ENCODE results near the gene PARD3. TPM values are rescaled to one million over a fixed set of nuclear protein-coding genes. Genes with fewer than 3 reads are reported as not detected.
A peak's percentile ranks its signal among the peaks of the same experiment; 100 is the strongest.
"Not testable (repeated sequence)": the region's sequence is repeated elsewhere in the genome, so short reads cannot be mapped to it uniquely, and the experiment has no call there.

PARD3 gene
- total RNA-seq, 1 donor from 2014 or later = 37.2 TPM

DNA sequence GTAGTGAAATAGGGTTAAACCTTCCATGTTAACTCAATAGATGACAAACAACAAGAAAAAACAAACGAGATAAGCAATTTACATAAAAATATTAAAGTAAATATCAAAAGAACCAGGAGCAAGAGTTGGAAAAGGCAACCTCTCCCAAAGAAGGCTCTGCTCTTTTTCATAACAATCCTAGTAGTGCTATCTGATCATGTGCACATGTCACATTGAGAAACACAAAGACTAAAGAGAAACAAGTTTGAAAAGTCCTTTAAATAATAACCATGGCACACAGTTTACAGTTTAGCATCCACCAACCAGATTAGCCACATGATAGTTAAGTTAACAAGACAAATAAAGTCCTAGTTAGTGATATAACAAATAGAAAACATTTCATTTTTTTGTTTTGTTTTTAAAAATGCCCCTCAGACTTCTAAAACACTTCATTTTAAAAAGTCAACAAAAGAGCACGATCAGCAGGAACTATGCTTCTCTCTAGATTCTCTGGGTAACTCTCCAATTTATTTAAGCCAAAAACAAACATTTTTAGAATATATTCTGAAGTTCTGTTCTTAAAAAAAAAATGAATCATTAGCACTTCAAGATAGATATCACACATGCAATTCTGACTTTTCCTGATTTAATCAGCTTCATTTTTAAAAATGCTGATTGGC lies 110.4 kb downstream of the PARD3 start:
- H3K4me1 Mint-ChIP-seq (ENCODE audit: unreplicated experiment) = peaks cover 67% of the 10 kb centered on the region
- no peaks in the 10 kb centered on the region for H3K27me3 Mint-ChIP-seq (ENCODE audit: unreplicated experiment)
- H3K27ac Mint-ChIP-seq (ENCODE audit: unreplicated experiment) = peak overlapping the region; percentile 75
- H3K4me3 Mint-ChIP-seq (ENCODE audit: unreplicated experiment) = peak overlapping the region; percentile 28
- TF ChIP-seq, protein P1, sequence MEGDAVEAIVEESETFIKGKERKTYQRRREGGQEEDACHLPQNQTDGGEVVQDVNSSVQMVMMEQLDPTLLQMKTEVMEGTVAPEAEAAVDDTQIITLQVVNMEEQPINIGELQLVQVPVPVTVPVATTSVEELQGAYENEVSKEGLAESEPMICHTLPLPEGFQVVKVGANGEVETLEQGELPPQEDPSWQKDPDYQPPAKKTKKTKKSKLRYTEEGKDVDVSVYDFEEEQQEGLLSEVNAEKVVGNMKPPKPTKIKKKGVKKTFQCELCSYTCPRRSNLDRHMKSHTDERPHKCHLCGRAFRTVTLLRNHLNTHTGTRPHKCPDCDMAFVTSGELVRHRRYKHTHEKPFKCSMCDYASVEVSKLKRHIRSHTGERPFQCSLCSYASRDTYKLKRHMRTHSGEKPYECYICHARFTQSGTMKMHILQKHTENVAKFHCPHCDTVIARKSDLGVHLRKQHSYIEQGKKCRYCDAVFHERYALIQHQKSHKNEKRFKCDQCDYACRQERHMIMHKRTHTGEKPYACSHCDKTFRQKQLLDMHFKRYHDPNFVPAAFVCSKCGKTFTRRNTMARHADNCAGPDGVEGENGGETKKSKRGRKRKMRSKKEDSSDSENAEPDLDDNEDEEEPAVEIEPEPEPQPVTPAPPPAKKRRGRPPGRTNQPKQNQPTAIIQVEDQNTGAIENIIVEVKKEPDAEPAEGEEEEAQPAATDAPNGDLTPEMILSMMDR (IDR thresholded peaks at IDR 0.05) = no peak
- H3K36me3 Mint-ChIP-seq (ENCODE audit: unreplicated experiment) = no peaks in the 10 kb centered on the region
- no peak for DNase-seq (ENCODE audit: extremely low spot score, unreplicated experiment)
- H3K9me3 Mint-ChIP-seq (ENCODE audit: unreplicated experiment) = no peaks in the 10 kb centered on the region

DNA sequence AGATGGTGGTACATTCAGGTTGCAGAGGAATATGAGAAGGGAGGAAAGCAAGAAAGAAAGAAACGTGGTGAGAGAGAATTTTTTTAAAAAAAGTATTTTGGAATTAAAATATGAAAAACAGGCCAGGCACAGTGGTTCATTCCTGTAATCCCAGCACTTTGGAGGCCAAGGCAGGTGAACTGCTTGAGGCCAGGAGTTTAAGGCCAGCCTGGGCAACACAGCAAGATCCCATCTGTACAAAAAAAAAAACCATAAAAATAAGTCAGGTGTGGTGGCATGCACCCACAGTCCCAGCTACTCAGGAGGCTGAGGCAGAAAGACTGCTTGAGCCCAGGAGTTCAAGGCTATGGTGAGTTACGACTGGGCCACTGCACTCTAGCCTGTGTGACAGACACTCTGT lies 112.1 kb downstream of the PARD3 start:
- Mint-ChIP-seq H3K4me3 (ENCODE audit: unreplicated experiment) (no peak overlapping the region), H3K4me1 (ENCODE audit: unreplicated experiment) (peaks cover 74% of the 10 kb centered on the region), H3K27ac (ENCODE audit: unreplicated experiment) (no peak overlapping the region), H3K36me3 (ENCODE audit: unreplicated experiment) (no peaks in the 10 kb centered on the region), H3K27me3 (ENCODE audit: unreplicated experiment) (no peaks in the 10 kb centered on the region), H3K9me3 (ENCODE audit: unreplicated experiment) (peaks cover 3% of the 10 kb centered on the region)
- TF ChIP-seq, protein P1 (IDR thresholded peaks at IDR 0.05) = no peak
- DNase-seq (ENCODE audit: extremely low spot score, unreplicated experiment) = no peak

DNA sequence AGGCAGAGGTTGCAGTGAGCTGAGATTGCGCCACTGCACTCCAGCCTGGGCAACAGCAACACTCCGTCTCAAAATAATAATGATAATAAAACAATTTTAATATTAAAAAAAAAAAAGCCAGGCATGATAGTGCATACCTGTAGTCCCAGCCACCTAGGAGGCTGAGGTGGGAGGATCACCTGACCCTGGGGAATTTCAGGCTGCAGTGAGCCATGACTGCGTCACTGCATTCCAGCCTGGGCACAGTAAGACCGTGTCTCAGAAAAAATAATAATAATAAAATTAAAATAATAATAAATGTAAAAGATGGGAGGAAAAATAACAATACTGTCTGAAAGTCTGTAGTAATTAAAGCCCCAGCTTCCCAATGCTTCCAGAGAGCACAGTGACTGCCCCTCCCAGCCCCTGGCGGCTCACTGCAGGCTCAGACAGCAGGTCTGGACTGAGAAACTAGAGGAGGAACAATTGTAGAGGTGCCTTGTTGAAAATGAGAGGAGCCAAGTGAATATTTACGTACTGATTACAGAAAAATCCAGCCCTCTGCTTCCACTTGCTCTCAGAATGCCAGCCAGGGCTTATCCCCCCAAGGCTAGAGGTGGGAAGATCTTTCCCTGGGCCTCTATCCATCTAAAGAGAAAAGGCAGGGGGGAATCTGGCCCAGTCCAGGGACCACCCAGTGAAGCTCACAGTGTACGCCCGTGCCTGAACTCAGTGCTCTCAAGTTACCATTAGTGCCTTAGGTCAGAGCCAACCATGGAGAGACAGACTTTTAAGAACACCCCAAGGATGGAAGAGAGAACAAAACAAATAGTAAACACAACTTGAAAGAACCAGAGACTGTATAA lies 112.8 kb downstream of the PARD3 start:
- H3K27me3 Mint-ChIP-seq (ENCODE audit: unreplicated experiment) = no peaks in the 10 kb centered on the region
- H3K27ac Mint-ChIP-seq (ENCODE audit: unreplicated experiment) = no peak overlapping the region
- H3K4me3 Mint-ChIP-seq (ENCODE audit: unreplicated experiment) = no peak overlapping the region
- peaks cover 3% of the 10 kb centered on the region for H3K9me3 Mint-ChIP-seq (ENCODE audit: unreplicated experiment)
- peaks cover 74% of the 10 kb centered on the region for H3K4me1 Mint-ChIP-seq (ENCODE audit: unreplicated experiment)
- H3K36me3 Mint-ChIP-seq (ENCODE audit: unreplicated experiment) = no peaks in the 10 kb centered on the region
- no peak for DNase-seq (ENCODE audit: extremely low spot score, unreplicated experiment)
- TF ChIP-seq, protein P1 (IDR thresholded peaks at IDR 0.05) = no peak

DNA sequence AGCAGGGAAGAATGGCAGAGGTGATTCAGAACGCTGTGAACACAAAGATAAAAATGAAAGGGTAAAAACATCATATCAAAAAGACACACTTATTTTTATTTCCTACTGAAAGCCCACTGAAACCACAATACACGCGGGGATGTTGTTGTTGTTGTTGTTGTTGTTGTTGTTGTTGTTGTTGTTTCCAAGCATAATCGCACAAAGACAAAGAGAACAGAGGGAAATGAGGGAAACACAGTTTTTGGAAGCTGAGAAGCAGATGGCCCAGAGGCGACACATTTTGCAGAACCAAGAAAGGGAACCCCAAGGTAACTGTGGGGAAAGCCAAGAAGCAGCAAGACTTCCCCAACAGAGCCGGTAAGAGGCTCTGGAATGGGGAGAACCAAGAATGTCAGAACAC lies 113.9 kb downstream of the PARD3 start:
- Mint-ChIP-seq H3K27ac (ENCODE audit: unreplicated experiment) (no peak overlapping the region), H3K36me3 (ENCODE audit: unreplicated experiment) (no peaks in the 10 kb centered on the region), H3K9me3 (ENCODE audit: unreplicated experiment) (peaks cover 3% of the 10 kb centered on the region), H3K4me1 (ENCODE audit: unreplicated experiment) (peaks cover 78% of the 10 kb centered on the region), H3K27me3 (ENCODE audit: unreplicated experiment) (no peaks in the 10 kb centered on the region), H3K4me3 (ENCODE audit: unreplicated experiment) (no peak overlapping the region)
- DNase-seq (ENCODE audit: extremely low spot score, unreplicated experiment) = no peak
- TF ChIP-seq, protein P1 (IDR thresholded peaks at IDR 0.05) = no peak

DNA sequence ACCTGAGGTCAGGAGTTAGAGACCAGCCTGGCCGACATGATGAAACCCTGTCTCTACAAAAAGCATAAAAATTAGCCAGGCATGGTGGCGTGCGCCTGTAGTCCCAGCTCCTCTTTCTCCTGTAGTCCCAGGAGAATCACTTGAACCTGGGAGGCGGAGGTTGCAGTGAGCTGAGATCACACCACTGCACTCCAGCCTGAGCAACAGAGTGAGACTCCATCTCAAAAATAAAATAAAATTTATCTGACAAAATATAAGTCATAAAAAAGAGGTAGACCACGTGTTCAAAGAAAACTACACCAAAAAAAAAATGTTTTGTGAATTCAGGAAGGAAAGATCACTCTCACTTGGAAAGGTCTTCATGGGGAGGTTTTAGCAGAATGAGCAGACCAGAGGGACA lies 114.3 kb downstream of the PARD3 start:
- H3K9me3 Mint-ChIP-seq (ENCODE audit: unreplicated experiment); DNase-seq (ENCODE audit: extremely low spot score, unreplicated experiment); H3K36me3 Mint-ChIP-seq (ENCODE audit: unreplicated experiment); H3K27me3 Mint-ChIP-seq (ENCODE audit: unreplicated experiment); H3K4me3 Mint-ChIP-seq (ENCODE audit: unreplicated experiment); H3K27ac Mint-ChIP-seq (ENCODE audit: unreplicated experiment): not testable (repeated sequence)
- H3K4me1 Mint-ChIP-seq (ENCODE audit: unreplicated experiment) = peaks cover 77% of the 10 kb centered on the region
